Activated naive CD4-positive, alpha-beta T cell treated with anti-CD3 and anti-CD28 coated beads, Interleukin-2, amount 10 ng/mL, durations not matched to agents 5 hours and 36 hours (primary cell): Measurements from ENCODE around the gene NAA38. TPM values are rescaled to one million over a fixed set of nuclear protein-coding genes. Genes with fewer than 3 reads are reported as not detected.

Source experiments
- total RNA-seq, 2 experiments: library from RNA; stranded (reverse); gene quantifications; one replicate each; pipeline ENCODE4 v1.2.3, GENCODE V29; 2021

The NAA38 gene, protein sequence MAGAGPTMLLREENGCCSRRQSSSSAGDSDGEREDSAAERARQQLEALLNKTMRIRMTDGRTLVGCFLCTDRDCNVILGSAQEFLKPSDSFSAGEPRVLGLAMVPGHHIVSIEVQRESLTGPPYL
- 10 to 100 TPM; 54.3 to 54.5 TPM for total RNA-seq

DNA sequence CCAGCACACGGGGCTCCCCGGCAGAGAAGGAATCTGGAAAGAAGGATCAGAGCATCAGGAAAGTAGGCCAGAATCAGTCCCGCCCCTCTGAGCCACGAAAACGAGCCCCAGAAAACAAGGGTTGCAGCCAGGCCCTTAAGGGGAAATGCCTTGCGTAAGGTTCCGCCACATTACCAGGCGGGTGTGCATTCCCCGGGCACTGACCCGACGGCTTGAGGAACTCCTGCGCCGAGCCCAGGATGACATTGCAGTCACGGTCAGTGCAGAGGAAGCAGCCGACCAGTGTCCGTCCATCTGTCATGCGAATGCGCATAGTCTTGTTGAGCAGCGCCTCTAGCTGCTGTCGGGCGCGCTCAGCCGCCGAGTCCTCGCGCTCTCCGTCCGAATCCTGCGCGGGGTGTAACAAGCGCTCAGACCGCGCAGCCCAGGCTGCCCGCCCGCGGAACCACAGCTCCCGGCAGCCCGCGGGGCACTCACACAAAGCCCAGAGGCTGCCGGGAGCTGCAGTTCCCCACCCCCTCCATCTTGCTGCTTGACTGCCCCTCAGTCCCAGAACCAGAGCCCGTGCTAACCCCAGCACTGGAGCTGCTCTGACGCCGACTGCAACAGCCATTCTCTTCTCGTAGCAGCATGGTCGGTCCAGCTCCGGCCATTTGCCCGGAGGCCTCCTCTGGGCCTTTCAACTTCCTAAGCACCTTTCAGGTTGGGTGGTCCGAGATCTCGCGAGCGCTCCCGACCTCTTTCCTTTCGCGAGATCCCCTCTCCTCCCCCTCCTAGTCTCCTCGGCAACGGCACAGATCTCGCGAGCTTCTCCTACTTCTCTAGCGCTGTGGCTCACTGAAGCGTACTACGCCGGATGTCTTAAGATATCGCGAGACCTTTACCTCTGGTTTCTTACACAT, at the start of gene NAA38:
NAA38 (minus strand) TSS at position 749 of the 902 bp plus-strand sequence; CDS start at position 653, 96 bp downstream.

DNA sequence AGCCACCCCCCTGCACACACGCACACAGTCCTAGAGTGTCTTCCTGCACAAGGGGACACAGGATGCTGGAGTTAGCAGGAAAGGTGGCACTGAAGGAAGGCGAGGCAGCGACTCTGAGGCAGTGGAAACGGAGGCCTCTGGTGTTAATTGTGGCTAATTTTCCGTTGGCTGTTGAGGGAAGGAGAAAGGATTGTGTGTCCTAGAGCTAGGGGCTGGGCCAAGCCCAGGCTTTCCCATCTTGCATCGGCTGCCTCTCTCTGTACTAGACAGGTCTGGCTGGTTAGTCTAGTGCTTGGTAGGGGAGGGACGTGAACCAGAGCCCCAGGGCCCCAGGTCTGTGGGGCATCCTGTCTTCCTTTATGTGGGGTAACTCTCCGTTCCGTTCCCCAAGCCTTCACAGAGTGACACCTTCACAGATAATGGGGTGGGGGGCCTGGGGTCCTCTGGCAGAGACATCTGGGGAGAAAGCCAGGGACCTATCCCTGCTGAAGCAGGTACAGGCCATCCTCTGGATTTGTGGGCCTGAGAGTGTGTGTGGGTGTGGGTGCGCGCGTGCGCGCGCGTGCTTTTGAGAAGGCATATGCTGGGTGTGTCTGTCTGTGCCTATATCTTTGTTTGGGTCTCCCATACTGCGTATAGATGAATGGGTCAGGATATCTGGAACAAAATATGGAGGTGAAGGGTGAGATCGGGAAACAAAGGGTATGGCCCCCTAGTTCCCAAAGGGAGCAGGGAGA, 31.0 kb upstream of the NAA38 start, which contains the start of gene CHD3:
CHD3 (plus strand) TSS at position 606 of the 737 bp plus-strand sequence. CDS start 212 bp downstream, outside the sequence.

DNA sequence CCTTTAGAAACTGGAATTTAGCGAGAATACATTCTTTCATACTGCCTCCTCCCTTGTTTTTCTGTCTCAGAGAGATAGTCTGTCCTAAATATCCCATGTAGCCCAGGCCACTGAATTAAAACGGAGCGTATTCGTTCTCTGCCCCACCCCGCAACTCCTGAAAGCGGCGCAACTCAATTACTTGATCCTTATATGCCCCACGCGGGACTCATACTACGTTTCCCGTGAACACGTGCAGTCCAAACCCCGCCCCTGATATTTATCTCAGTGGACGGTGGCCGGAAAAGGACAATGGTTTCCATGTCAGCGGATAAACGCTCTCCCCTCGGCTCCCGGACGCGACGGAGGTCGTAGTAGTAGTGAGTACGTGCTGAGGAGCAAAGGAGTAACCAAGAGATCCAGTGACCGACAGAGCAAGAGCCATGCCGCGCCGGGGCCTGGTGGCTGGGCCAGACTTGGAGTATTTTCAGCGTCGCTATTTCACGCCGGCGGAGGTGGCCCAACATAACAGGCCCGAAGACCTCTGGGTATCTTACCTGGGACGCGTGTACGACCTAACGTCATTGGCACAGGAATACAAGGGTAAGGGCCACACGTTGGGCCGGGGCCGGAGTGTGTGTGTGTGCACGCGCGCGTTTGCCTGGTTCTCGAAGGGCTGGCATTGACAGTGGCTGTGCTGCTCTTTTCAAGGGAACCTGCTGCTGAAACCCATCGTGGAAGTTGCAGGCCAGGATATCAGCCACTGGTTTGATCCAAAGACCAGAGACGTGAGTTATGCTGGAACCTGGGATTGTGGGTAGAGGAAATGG, 558 bp upstream of the NAA38 start, which contains the start of gene CYB5D1:
CYB5D1 (plus strand) TSS at position 291 of the 809 bp plus-strand sequence; CDS start at position 423, 132 bp downstream.

DNA sequence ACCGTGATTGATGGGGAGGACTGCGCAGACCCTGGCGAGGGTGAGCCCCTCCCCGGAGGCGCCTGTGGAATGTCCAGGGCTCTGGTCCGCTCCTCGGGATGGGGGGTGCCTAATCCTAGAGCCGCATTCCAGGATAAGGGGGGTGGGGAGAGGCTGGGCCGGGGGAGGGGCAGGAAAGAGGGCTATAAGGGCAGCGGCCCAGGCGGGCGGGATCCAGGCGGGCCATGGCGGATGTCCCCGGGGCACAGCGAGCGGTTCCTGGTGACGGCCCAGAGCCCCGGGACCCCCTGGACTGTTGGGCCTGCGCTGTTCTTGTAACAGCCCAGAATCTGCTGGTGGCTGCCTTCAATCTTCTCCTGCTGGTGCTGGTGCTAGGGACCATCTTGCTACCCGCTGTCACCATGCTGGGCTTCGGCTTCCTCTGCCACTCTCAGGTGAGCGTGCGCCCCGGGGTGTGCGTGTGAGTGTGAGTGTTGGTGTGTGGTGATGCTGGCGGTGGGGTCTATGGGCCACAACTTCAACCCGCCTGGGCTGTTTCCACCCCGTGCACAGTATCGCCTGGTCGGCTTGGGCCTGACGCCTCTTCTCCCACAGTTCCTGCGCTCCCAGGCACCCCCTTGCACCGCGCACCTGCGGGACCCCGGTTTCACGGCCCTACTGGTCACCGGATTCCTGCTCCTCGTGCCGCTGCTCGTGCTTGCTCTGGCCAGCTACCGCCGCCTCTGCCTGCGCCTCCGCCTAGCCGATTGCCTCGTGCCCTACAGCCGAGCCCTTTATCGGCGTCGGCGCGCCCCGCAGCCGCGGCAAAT, 2.3 kb downstream of the NAA38 start, which contains the start of gene TMEM88:
TMEM88 (plus strand) TSS at position 216 of the 809 bp plus-strand sequence; CDS start at position 225, 9 bp downstream.

DNA sequence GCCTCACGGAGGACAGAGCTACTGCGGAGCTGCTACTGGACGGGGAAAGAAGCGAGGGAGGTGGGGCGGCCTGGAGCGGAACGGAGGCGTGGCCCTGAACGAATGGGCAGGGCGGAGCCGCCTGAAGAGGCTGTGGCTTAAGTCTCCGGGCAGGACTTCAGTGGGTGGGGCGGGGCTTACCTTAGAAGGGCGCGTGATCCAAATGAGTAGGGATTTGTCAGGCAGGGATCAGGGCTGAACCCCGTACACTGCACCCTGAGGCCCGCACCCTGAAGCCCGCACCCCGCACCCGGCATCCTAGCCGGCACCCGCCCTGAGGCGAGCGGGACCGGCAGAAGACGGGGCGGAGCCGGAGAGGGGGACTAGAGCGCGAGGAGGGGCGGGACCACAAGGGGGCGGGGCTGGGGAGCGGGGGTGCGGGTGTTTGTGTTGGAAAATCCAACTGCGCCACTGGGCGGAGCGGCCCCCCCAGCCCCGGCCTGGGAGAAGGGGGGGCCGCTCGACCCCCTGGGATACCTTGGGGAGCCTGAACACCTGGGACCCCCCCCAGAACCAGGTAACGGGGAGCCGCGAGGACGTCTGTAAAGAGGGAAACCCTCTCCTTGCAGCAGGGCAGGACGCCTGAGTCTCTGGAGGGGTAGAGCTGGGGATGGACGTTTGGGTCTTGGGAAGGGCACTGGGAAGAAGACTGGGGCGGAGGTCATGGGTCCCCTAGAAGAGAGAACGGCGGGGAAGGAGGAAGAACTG, 23.4 kb downstream of the NAA38 start, which contains the start of gene KDM6B:
KDM6B (plus strand) TSS at position 423 of the 747 bp plus-strand sequence. CDS start 11,338 bp downstream, outside the sequence.

Other genes starting within 250 kb of the NAA38 start
- gene FXR2, start 242.7 kb downstream of the NAA38 start, total RNA-seq = 10 to 100 TPM; 29.3 to 32.6 TPM
- 10 to 100 TPM; 32.7 to 38.7 TPM for gene SAT2, start 229.7 kb downstream of the NAA38 start, total RNA-seq
- not detected for gene SHBG, start 227.4 kb downstream of the NAA38 start, total RNA-seq
- gene ATP1B2, start 206.6 kb downstream of the NAA38 start, total RNA-seq = under 1 TPM; 0.17 to 0.18 TPM
- 100 to 1,000 TPM; 147 to 148 TPM for gene TP53, start 170.1 kb downstream of the NAA38 start, total RNA-seq
- 10 to 100 TPM; 12.5 to 13.4 TPM for gene WRAP53, start 169.1 kb downstream of the NAA38 start, total RNA-seq
- gene EFNB3, start 152.4 kb downstream of the NAA38 start, total RNA-seq = not detected
- gene DNAH2, start 139.8 kb downstream of the NAA38 start, total RNA-seq = not detected
- 10 to 100 TPM; 20.5 to 21.6 TPM for gene KDM6B, start 23.3 kb downstream of the NAA38 start, total RNA-seq
- gene TMEM88, start 2.5 kb downstream of the NAA38 start, total RNA-seq = 1 to 10 TPM in 1 of 2 experiments, under 1 TPM in 1; 0.82 to 1.4 TPM
- 1 to 10 TPM; 6.7 to 7.4 TPM for gene CYB5D1, start 444 bp upstream of the NAA38 start, total RNA-seq
- gene CHD3, start 31.2 kb upstream of the NAA38 start, total RNA-seq = 100 to 1,000 TPM; 182 to 203 TPM
- gene RNF227, start 58.7 kb upstream of the NAA38 start, total RNA-seq = 1 to 10 TPM; 5.6 to 7.0 TPM
- 10 to 100 TPM; 11.0 to 11.4 TPM for gene KCNAB3, start 72.3 kb upstream of the NAA38 start, total RNA-seq
- 100 to 1,000 TPM; 215 to 242 TPM for gene TRAPPC1, start 74.4 kb upstream of the NAA38 start, total RNA-seq
- 10 to 100 TPM; 54.9 to 55.2 TPM for gene CNTROB, start 74.6 kb upstream of the NAA38 start, total RNA-seq
- gene GUCY2D, start 145.1 kb upstream of the NAA38 start, total RNA-seq = not detected
- not detected for gene ALOX15B, start 181.5 kb upstream of the NAA38 start, total RNA-seq
- 1 to 10 TPM in 1 of 2 experiments, under 1 TPM in 1; 0.48 to 1.1 TPM for gene ALOX12B, start 230.2 kb upstream of the NAA38 start, total RNA-seq